GM19467 (cell line): ENCODE measurements around the gene CCNY.

Experiments
- ATAC-seq: cut with Tn5 transposase; IDR thresholded peaks from one replicate; pipeline ENCODE4 v1.9.1; 2021; ENCODE audit warnings: mild to moderate bottlenecking, moderate library complexity; ENCODE audit not compliant: unreplicated experiment

CCNY gene

GRCh38 chr10:35379226-35380137 is 43.2 kb downstream of the CCNY start:
- peak; percentile 71 for ATAC-seq

GRCh38 chr10:35382096-35382495 is 45.8 kb downstream of the CCNY start:
- no peak for ATAC-seq

GRCh38 chr10:35384265-35384868 is 48.1 kb downstream of the CCNY start:
- no peak for ATAC-seq

DNA sequence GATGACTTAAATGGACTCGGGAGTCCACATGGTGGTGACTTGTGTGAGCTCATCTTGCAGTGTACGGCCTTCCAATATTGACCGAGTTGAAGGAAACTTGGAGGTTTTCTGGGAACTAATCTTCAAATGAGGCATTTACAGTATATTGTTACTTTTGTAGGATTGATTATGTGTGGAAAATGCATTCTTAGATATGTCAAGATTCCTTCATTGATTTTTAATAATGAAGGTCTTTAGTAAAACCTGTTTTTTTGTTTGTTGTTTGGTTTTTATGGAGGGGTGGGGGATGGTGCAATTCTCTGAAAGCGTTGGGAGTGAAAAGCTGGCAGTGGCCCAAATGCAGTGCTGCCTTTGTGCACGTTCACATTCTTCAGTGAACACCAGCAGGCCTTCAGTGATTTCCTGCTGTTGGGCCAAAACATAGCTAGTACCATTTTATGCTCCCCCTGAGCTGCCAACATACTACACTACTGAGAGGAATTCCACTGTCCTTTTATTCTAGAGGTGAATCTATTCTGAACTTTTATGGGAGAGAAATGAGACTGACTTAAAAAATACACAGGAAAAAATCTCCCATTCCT is 50.4 kb downstream of the CCNY start:
- no peak for ATAC-seq

DNA sequence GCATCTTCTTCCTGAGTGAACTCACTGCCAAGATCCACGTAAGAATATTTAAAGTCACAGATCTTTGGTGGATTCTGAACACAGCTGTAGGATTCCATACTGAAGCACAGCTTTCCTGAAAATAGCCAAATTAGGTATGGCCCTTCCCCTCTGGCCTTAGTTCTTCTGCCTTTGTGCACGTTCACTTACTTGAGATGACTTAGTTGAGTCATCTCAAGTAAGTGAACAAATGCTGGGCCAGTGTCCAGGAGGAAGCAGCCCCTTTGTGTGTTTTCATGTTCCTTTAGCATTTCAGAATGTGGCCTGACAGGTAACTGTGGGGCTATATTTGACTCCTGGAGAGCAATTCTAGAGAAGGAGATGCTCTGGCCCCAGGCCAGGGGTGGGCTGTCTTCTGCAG is 51.5 kb downstream of the CCNY start:
- no peak for ATAC-seq

DNA sequence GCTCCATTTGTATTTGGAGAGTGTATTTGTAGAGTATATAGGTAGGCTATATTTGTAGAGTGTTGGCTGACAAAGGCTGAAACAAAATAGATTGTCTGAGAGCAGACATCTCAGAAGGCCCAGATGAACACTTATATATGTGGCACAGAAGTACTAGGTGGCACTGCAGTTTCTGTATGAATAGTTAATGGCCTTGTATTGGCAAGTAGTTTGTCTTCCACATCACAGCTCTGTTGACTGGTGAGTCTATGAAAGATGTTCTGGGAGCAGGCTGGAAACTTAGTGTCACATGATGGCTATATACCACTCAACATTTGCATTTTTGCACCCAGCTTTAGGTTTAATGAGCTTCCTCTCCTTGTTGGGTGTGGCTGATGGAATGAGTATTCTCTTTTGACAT is 51.9 kb downstream of the CCNY start:
- no peak for ATAC-seq

DNA sequence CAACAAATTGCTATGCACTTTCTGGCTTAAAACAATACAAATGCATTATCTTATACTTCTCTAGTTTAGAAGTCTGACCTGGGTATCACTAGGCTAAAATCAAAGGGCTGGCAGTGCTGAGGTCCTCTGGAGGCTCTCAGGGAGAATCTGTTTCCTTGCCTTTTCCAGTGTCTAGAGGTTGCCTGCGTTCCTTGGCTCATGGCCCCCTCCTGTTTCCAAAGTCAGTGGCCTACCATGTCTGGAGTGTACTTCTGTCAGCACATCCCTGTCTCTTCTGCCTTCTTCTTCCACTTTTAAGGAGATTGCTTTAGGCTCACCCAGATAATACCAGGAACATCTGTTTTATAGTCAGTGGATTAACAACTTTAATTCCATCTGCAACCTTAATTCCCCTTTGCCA is 52.4 kb downstream of the CCNY start:
- ATAC-seq = no peak

GRCh38 chr10:35390161-35390840 is 54.0 kb downstream of the CCNY start:
- ATAC-seq = no peak

GRCh38 chr10:35390843-35391152 is 54.5 kb downstream of the CCNY start:
- ATAC-seq = no peak

- ATAC-seq = no peak
These were observed 55.0 kb downstream of the CCNY start for GRCh38 chr10:35391153-35391953.

DNA sequence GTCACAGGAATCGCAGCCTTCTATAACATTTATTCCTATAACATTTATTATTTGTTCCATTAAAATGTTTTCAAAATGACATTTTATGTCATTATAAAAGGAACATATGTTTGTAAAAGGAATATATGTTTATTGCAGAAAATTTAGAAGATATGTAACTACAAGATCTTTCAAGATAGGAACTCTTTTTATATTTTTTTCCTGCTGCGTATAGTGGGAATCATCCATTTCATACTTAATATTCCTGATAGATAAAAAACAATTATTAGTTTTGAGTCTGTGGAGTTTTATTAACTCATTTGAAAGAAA is 55.6 kb downstream of the CCNY start:
- no peak for ATAC-seq

DNA sequence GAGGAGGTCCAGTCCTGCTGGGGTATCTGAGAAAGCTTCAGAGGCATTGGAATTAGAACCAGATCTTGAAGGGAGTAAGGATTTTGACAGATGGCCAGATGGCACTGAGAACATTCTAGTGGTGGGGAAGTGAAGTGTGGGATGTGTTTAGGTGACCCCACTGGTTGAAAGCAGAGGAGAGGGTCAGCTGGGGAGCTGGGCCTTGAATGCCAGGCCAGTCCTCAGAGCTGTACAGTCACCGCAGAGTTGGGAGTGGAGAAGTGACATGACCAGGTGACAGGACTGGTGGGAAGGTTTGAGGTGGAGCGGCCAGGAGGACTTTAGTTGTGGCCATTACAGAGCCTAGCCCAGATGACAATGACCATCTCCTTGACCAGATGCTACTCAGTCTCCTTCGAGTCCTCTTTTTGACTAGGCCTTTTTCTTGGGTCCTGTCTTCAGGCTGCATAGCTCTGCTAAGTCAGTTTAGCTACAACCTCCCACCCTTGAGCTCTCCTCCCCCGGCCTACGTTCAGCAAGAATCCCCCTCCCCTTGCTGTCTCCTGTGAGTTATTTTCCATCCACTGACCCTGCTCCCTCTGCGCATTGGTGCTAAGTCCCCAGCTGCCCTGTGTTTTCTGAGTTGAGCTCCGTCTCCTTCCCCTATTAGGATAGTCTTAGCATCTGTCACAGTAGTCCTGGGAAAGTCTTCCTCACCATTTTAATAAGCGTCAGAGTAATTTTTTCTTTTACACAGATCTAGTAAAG is 56.3 kb downstream of the CCNY start:
- no peak for ATAC-seq

GRCh38 chr10:35394411-35394851 is 58.1 kb downstream of the CCNY start:
- no peak for ATAC-seq

GRCh38 chr10:35394934-35395333 is 58.6 kb downstream of the CCNY start:
- no peak for ATAC-seq

- no peak for ATAC-seq
These were observed 60.5 kb downstream of the CCNY start for GRCh38 chr10:35396560-35397434.

GRCh38 chr10:35397953-35398352 is 61.6 kb downstream of the CCNY start:
- no peak for ATAC-seq

DNA sequence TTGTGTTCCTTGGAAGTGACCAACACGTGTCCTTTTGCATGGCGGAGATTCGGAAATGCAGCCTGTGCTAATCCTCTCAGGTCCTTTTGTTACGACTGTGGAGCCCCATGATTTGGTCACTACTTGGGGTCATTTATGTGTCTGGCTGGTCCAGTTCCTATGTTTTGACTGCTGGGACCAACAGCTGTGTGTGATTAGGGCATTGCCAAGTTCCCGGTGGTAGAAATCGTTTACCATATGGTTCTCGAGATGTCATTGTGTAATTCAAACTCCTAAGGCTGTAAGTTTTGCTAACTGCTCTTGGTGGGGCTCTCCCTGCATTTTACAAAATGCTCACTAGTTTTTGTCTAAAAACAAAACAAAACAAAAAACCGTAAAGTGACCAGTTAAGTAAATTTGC is 62.0 kb downstream of the CCNY start:
- no peak for ATAC-seq

- ATAC-seq = no peak
These were observed 62.6 kb downstream of the CCNY start for GRCh38 chr10:35398908-35399307.

GRCh38 chr10:35399414-35400009 is 63.2 kb downstream of the CCNY start:
- ATAC-seq = no peak
